ENCODE data around the gene MED7. TPM values are rescaled to one million over a fixed set of nuclear protein-coding genes. Genes with fewer than 3 reads are reported as not detected.

Gene MED7
- total and polyA plus RNA-seq, 2 of the 8 experiments (the other 6 are each of a cell fraction or from before 2014, with no cell fraction given): 6.9 to 9.5 TPM

- CTCF ChIA-PET (ENCODE audit: partially characterized antibody): no interaction called here
- POLR2A ChIA-PET (ENCODE audit: partially characterized antibody): no interaction called here
- no peak overlapping the region for H4K5ac ChIP-seq (ENCODE audit: insufficient read length, low read depth, low read length)
- no peaks in the 10 kb centered on the region for H4K20me1 ChIP-seq (replicated peaks in 1 of 2; ENCODE audit: control insufficient read depth in 1 of 2, insufficient read depth in 2 of 2, low read length in 2 of 2)
- no peak overlapping the region for H4K91ac ChIP-seq (replicated peaks; ENCODE audit: insufficient read length, low read length)
- H3K27me3 ChIP-seq (replicated peaks in 1 of 4; ENCODE audit: control insufficient read depth in 3 of 4, extremely low read depth in 1 of 4, insufficient read depth in 3 of 4, low read length in 3 of 4): no peaks in the 10 kb centered on the region
- H3K9ac ChIP-seq (replicated peaks in 1 of 4; ENCODE audit: extremely low read depth in 1 of 4, low read depth in 3 of 4, low read length in 3 of 4): no peak overlapping the region
- H3K9me3 ChIP-seq (ENCODE audit: insufficient read depth in 2 of 2, low read depth in 1 of 2, low read length in 1 of 2): no peaks in the 10 kb centered on the region
- H2BK15ac ChIP-seq (ENCODE audit: low read length): no peak overlapping the region
- no peak overlapping the region for H3K56ac ChIP-seq (replicated peaks; ENCODE audit: insufficient read length, low read depth, low read length)
- H3K4me1 ChIP-seq (replicated peaks in 1 of 4; ENCODE audit: control insufficient read depth in 3 of 4, insufficient read depth in 4 of 4, low read length in 3 of 4): no peaks in the 10 kb centered on the region
- no peak overlapping the region for H3K18ac ChIP-seq (ENCODE audit: extremely low read depth, low read length)
- H3K36me3 ChIP-seq (ENCODE audit: control insufficient read depth in 2 of 4, insufficient read depth in 4 of 4, low read length in 3 of 4): no peaks in the 10 kb centered on the region
- FAIRE-seq (no peak), DNase-seq (ENCODE audit: low read depth in 1 of 2, low spot score in 2 of 2) (no peak)
- no peak overlapping the region for H2AK5ac ChIP-seq (ENCODE audit: low read depth, low read length)
- H2BK5ac ChIP-seq (ENCODE audit: low read depth, low read length): no peak overlapping the region
- no peak overlapping the region for H2BK12ac ChIP-seq (ENCODE audit: low read depth, low read length)
- WGBS, 2 experiments (ENCODE audit: extremely low coverage in 1 of 2, insufficient coverage in 1 of 2, insufficient read length in 1 of 2, insufficient replicate concordance in 2 of 2, low coverage in 1 of 2, low lambda C conversion rate in 2 of 2, missing lambda C conversion rate in 1 of 2): 90% methylated on average over 6 of the region's 6 CpGs; no CpG with 5 or more reads in 1 of the 2 experiments
- H3K79me1 ChIP-seq (ENCODE audit: low read depth, low read length): no peaks in the 10 kb centered on the region
- no peak overlapping the region for H2BK20ac ChIP-seq (ENCODE audit: low read length)
- H2BK120ac ChIP-seq (replicated peaks; ENCODE audit: low read depth, low read length): no peak overlapping the region
- no peak overlapping the region for H3K4ac ChIP-seq (replicated peaks; ENCODE audit: insufficient read length, low read depth, low read length)
- no peak overlapping the region for H3K14ac ChIP-seq (ENCODE audit: insufficient read length)
- H4K8ac ChIP-seq (ENCODE audit: extremely low read depth, insufficient read depth, low read length): no peak overlapping the region
- no peak overlapping the region for H3K4me2 ChIP-seq (ENCODE audit: insufficient read depth in 1 of 2, low read depth in 2 of 2, low read length in 2 of 2)
- H3K79me2 ChIP-seq (ENCODE audit: control insufficient read depth in 1 of 2, insufficient read depth in 2 of 2, low read length in 2 of 2): no peaks in the 10 kb centered on the region
- no peaks in the 10 kb centered on the region for H3K23me2 ChIP-seq (ENCODE audit: low read depth, low read length)
- no peak overlapping the region for H3K4me3 ChIP-seq (ENCODE audit: extremely low read depth in 1 of 4, insufficient read depth in 2 of 4, low read depth in 3 of 4, low read length in 4 of 4)
- no peak overlapping the region for H3K27ac ChIP-seq (ENCODE audit: low read depth, low read length)
- H3K23ac ChIP-seq (ENCODE audit: insufficient read length): no peak overlapping the region
- no peak overlapping the region for H2AFZ ChIP-seq (ENCODE audit: low read length)
- TF ChIP-seq MAX (IDR thresholded peaks at IDR 0.05) (no peak), RBBP5 (IDR thresholded peaks at IDR 0.05; ENCODE audit: borderline replicate concordance, low read depth, low read length) (no peak), TAF1 (IDR thresholded peaks at IDR 0.05; ENCODE audit: low read depth, low read length) (no peak), SUZ12 (IDR thresholded peaks at IDR 0.05; ENCODE audit: low read length) (no peak), CHD2 (IDR thresholded peaks at IDR 0.05; ENCODE audit: low read length) (no peak), RAD21 (IDR thresholded peaks at IDR 0.05 in 1 of 2, conservative IDR thresholded peaks at IDR 0.05 in 1 of 2; ENCODE audit: low read depth in 2 of 2, low read length in 2 of 2) (no peak), USF2 (IDR thresholded peaks at IDR 0.05; ENCODE audit: low read length) (no peak), MAFK (IDR thresholded peaks at IDR 0.05; ENCODE audit: low read depth, low read length) (no peak), FOSL1 (IDR thresholded peaks at IDR 0.05; ENCODE audit: insufficient read depth, low read depth, low read length) (no peak), CBX5 (IDR thresholded peaks at IDR 0.05; ENCODE audit: low read depth, low read length) (no peak), PHF8 (conservative IDR thresholded peaks at IDR 0.05; ENCODE audit: low read depth, low read length) (no peak), E2F6 (IDR thresholded peaks at IDR 0.05) (no peak), KDM1A (IDR thresholded peaks at IDR 0.05; ENCODE audit: borderline replicate concordance, low read length) (no peak)
Measured at GRCh38 chr5:157177953-157178352, 35.3 kb upstream of the MED7 start.
